Activated T-helper 17 cell treated with anti-CD3 and anti-CD28 coated beads, Interleukin-2, amount 50 U/mL, for 72 hours (primary cell): ENCODE measurements around the gene SNTG2. TPM values are rescaled to one million over a fixed set of nuclear protein-coding genes. Genes with fewer than 3 reads are reported as not detected.

Experiments
- ATAC-seq: fragments of 150-1000 bp; cut with Tn5 transposase; replicated peaks from 2 replicates; pipeline ENCODE4 v1.10.0; 2021; ENCODE audit warnings: mild to moderate bottlenecking, moderate library complexity
- H3K27ac Mint-ChIP-seq: one replicate; pipeline ENCODE4 v1.8.0; 2022; ENCODE audit warnings: mixed read lengths
- H3K27me3 Mint-ChIP-seq: one replicate; pipeline ENCODE4 v1.8.0; 2022; ENCODE audit warnings: mixed read lengths
- H3K36me3 Mint-ChIP-seq: one replicate; pipeline ENCODE4 v1.8.0; 2022; ENCODE audit warnings: low read depth, mild to moderate bottlenecking, mixed read lengths
- H3K4me1 Mint-ChIP-seq: one replicate; pipeline ENCODE4 v1.8.0; 2022; ENCODE audit warnings: mixed read lengths
- H3K4me3 Mint-ChIP-seq: one replicate; pipeline ENCODE4 v1.8.0; 2022; ENCODE audit warnings: mild to moderate bottlenecking, mixed read lengths
- H3K9me3 Mint-ChIP-seq: one replicate; pipeline ENCODE4 v1.8.0; 2022; ENCODE audit warnings: mixed read lengths
- total RNA-seq, 2 donors: library from RNA; stranded (reverse); gene quantifications; one replicate each; pipeline ENCODE4 v1.2.3, GENCODE V29; 2022

SNTG2 gene
- total RNA-seq, 2 donors from 2014 or later = 0.17 to 0.50 TPM

DNA sequence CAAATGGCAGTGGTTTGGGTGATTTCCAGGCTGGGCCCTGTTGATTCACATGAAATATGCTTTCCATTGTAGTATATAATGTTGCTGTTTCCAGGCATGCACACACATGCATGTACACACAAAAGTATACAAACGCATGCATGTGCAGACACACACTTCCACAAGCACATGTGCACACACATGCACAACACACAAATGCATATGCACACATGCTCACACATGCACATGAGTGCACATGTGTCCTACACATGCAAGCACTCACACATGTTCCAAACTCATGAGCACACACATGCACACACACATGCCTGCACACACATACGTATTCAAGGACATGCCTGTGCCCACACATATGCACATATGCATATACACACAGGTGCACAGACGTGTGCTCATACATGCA, 30.6 kb downstream of the SNTG2 start:
- Mint-ChIP-seq H3K27me3 (peaks cover 15% of the 10 kb centered on the region), H3K9me3 (no peaks in the 10 kb centered on the region), H3K4me1 (peaks cover 5% of the 10 kb centered on the region), H3K36me3 (no peaks in the 10 kb centered on the region), H3K27ac (no peak overlapping the region), H3K4me3 (no peak overlapping the region)
- no peak for ATAC-seq

DNA sequence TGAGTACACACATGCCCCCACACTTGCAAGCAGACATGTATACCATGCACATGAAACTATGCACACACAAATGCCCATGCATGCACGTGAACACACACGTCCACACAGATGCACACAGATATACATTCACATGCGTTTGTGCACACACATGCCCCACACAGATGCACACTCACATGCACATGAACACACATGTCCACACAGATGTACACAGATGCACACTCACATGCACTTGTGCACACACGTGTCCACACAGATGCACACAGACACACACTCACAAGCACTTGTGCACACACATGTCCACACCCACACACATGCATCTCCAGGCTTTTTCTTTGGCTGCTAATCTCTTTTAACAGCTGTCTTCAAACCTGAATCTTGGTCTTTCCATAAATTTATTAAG, 31.1 kb downstream of the SNTG2 start:
- Mint-ChIP-seq H3K27ac (no peak overlapping the region), H3K4me3 (no peak overlapping the region), H3K9me3 (no peaks in the 10 kb centered on the region), H3K4me1 (peaks cover 5% of the 10 kb centered on the region), H3K36me3 (no peaks in the 10 kb centered on the region), H3K27me3 (peaks cover 15% of the 10 kb centered on the region)
- ATAC-seq = no peak

- Mint-ChIP-seq H3K27me3 (peaks cover 11% of the 10 kb centered on the region), H3K9me3 (no peaks in the 10 kb centered on the region), H3K4me3 (peak overlapping the region; percentile 34), H3K36me3 (no peaks in the 10 kb centered on the region), H3K4me1 (peaks cover 5% of the 10 kb centered on the region), H3K27ac (no peak overlapping the region)
- ATAC-seq = peak; percentile 44
Measured at GRCh38 chr2:985317-985898, 34.8 kb downstream of the SNTG2 start.

GRCh38 chr2:987789-988188, 37.1 kb downstream of the SNTG2 start:
- no peaks in the 10 kb centered on the region for H3K9me3 Mint-ChIP-seq
- H3K27me3 Mint-ChIP-seq = peaks cover 13% of the 10 kb centered on the region
- H3K27ac Mint-ChIP-seq = no peak overlapping the region
- no peaks in the 10 kb centered on the region for H3K36me3 Mint-ChIP-seq
- no peak for ATAC-seq
- peaks cover 3% of the 10 kb centered on the region for H3K4me1 Mint-ChIP-seq
- no peak overlapping the region for H3K4me3 Mint-ChIP-seq

GRCh38 chr2:989781-990467, 39.3 kb downstream of the SNTG2 start:
- H3K4me1 Mint-ChIP-seq = no peaks in the 10 kb centered on the region
- H3K9me3 Mint-ChIP-seq = no peaks in the 10 kb centered on the region
- ATAC-seq = no peak
- no peak overlapping the region for H3K27ac Mint-ChIP-seq
- no peaks in the 10 kb centered on the region for H3K36me3 Mint-ChIP-seq
- H3K4me3 Mint-ChIP-seq = no peak overlapping the region
- peaks cover 7% of the 10 kb centered on the region for H3K27me3 Mint-ChIP-seq

- no peaks in the 10 kb centered on the region for H3K9me3 Mint-ChIP-seq
- peaks cover 7% of the 10 kb centered on the region for H3K27me3 Mint-ChIP-seq
Measured at GRCh38 chr2:990970-991369, 40.3 kb downstream of the SNTG2 start.

GRCh38 chr2:1002350-1002749, 51.7 kb downstream of the SNTG2 start:
- no peak for ATAC-seq
- Mint-ChIP-seq H3K4me1 (no peaks in the 10 kb centered on the region), H3K27me3 (no peaks in the 10 kb centered on the region), H3K9me3 (no peaks in the 10 kb centered on the region), H3K36me3 (no peaks in the 10 kb centered on the region), H3K4me3 (no peak overlapping the region), H3K27ac (no peak overlapping the region)

More at GRCh38 chr2:990970-991369, 40.3 kb downstream of the SNTG2 start:
- H3K36me3 Mint-ChIP-seq = no peaks in the 10 kb centered on the region
- H3K4me1 Mint-ChIP-seq = no peaks in the 10 kb centered on the region
- no peak overlapping the region for H3K27ac Mint-ChIP-seq
- no peak overlapping the region for H3K4me3 Mint-ChIP-seq
- no peak for ATAC-seq

DNA sequence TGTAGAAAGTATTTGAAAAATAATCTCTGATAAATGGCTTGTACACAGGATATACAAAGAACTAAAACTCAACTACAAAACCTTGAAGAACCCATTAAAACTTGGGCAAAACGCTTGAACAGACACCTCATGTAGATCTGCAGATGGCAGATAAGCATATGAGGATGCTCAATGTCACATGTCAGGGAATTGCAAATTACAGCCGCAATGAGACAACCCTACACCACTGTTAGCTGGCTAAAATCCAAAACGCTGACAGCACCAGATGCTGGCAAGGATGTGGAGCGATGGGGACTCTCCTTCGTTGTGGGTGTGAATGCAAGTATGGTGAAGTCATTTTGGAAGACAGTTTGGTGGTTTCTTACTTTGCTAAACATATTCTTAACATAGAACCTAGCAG, 53.7 kb downstream of the SNTG2 start:
- ATAC-seq = peak; percentile 59

GRCh38 chr2:1010415-1010930, 59.8 kb downstream of the SNTG2 start:
- H3K9me3 Mint-ChIP-seq = no peaks in the 10 kb centered on the region
- H3K27me3 Mint-ChIP-seq = peaks cover 3% of the 10 kb centered on the region
- no peaks in the 10 kb centered on the region for H3K4me1 Mint-ChIP-seq
- no peak overlapping the region for H3K27ac Mint-ChIP-seq
- no peak overlapping the region for H3K4me3 Mint-ChIP-seq
- no peak for ATAC-seq
- no peaks in the 10 kb centered on the region for H3K36me3 Mint-ChIP-seq

More for the DNA sequence above, 53.7 kb downstream of the SNTG2 start:
- Mint-ChIP-seq H3K4me3 (no peak overlapping the region), H3K36me3 (no peaks in the 10 kb centered on the region), H3K27ac (no peak overlapping the region), H3K9me3 (no peaks in the 10 kb centered on the region), H3K4me1 (no peaks in the 10 kb centered on the region), H3K27me3 (no peaks in the 10 kb centered on the region)

DNA sequence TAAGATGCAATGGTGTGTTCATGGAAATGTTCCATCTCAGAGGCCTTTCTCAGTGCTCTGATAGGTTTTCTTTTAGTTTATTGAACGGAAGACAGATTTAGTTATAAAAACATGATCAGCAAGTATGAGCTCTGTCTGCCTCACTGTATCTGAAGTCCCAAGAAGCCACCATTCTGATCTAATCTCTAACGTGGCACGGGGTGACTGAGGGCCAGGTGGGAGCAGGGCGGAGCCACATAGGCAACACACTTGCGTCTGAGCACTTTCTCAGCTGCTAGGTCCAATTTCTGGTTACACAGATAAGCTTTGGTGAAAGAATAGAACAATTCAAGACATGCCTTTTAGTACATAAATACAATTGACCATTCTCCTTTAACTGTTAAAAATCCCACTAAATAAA, 60.4 kb downstream of the SNTG2 start:
- no peak for ATAC-seq
- H3K27ac Mint-ChIP-seq = no peak overlapping the region
- H3K9me3 Mint-ChIP-seq = no peaks in the 10 kb centered on the region
- no peaks in the 10 kb centered on the region for H3K36me3 Mint-ChIP-seq
- peaks cover 3% of the 10 kb centered on the region for H3K27me3 Mint-ChIP-seq
- no peaks in the 10 kb centered on the region for H3K4me1 Mint-ChIP-seq
- no peak overlapping the region for H3K4me3 Mint-ChIP-seq

- no peaks in the 10 kb centered on the region for H3K4me1 Mint-ChIP-seq
- no peak for ATAC-seq
- H3K27ac Mint-ChIP-seq = no peak overlapping the region
- no peaks in the 10 kb centered on the region for H3K36me3 Mint-ChIP-seq
- no peaks in the 10 kb centered on the region for H3K9me3 Mint-ChIP-seq
- H3K27me3 Mint-ChIP-seq = peaks cover 3% of the 10 kb centered on the region
- H3K4me3 Mint-ChIP-seq = no peak overlapping the region
Measured at GRCh38 chr2:1011985-1012384, 61.3 kb downstream of the SNTG2 start.

DNA sequence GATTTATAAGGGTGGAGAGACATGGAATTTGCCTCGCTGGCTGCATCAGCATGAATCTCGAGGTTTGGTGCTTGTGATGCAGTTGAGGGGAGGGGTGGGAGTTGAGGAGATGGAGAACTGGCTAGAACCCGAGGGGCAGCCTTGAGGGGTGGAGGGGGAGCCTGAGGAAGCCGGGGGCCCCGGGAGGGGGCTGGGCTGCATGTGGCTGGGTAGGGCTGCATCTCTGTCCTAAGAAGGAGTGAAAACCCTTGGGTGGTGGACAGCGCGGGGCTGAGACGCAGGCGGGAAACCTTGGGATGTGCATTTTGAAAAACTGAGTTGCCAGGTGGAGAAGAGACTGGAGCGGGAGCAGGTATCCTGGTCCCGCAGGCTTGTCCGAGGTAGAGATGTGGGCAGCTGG, 64.2 kb downstream of the SNTG2 start:
- Mint-ChIP-seq H3K9me3 (no peaks in the 10 kb centered on the region), H3K4me1 (no peaks in the 10 kb centered on the region), H3K4me3 (no peak overlapping the region), H3K27ac (no peak overlapping the region), H3K36me3 (no peaks in the 10 kb centered on the region), H3K27me3 (peaks cover under 1% of the 10 kb centered on the region)
- no peak for ATAC-seq

- no peak overlapping the region for H3K4me3 Mint-ChIP-seq
- no peaks in the 10 kb centered on the region for H3K36me3 Mint-ChIP-seq
- no peak for ATAC-seq
- H3K27ac Mint-ChIP-seq = no peak overlapping the region
- no peaks in the 10 kb centered on the region for H3K4me1 Mint-ChIP-seq
- H3K9me3 Mint-ChIP-seq = no peaks in the 10 kb centered on the region
- no peaks in the 10 kb centered on the region for H3K27me3 Mint-ChIP-seq
Measured at GRCh38 chr2:1016500-1016899, 65.9 kb downstream of the SNTG2 start.

GRCh38 chr2:1017827-1018226, 67.2 kb downstream of the SNTG2 start:
- H3K9me3 Mint-ChIP-seq = no peaks in the 10 kb centered on the region
- H3K4me3 Mint-ChIP-seq = no peak overlapping the region
- no peaks in the 10 kb centered on the region for H3K4me1 Mint-ChIP-seq
- no peaks in the 10 kb centered on the region for H3K36me3 Mint-ChIP-seq
- no peaks in the 10 kb centered on the region for H3K27me3 Mint-ChIP-seq
- no peak for ATAC-seq
- H3K27ac Mint-ChIP-seq = no peak overlapping the region

DNA sequence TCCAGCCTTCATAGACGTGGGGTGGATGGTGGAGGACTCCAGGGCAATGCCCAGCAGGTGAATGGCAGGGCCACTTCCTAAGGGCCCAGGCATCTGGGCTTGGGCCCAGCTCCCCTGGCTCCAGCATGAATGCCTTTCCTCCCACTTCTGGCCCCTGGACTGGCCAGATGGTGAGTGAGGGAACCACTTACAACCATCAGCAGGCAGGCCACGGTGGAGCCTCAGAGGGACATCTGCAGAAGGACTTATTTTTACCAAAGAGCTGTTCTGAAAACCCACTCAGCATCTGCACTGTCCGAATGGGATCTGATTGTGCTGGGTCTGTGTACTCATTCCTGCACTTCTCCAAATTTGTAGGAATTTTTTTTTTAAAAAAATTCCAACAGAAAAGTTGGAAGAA, 69.6 kb downstream of the SNTG2 start:
- no peak overlapping the region for H3K27ac Mint-ChIP-seq
- H3K4me3 Mint-ChIP-seq = no peak overlapping the region
- no peaks in the 10 kb centered on the region for H3K9me3 Mint-ChIP-seq
- no peak for ATAC-seq
- no peaks in the 10 kb centered on the region for H3K4me1 Mint-ChIP-seq
- H3K27me3 Mint-ChIP-seq = no peaks in the 10 kb centered on the region
- H3K36me3 Mint-ChIP-seq = no peaks in the 10 kb centered on the region
